Kidney epithelial cell (primary cell): Measurements from ENCODE around the gene YAP1. TPM values are rescaled to one million over a fixed set of nuclear protein-coding genes. Genes with fewer than 3 reads are reported as not detected.

Experiments used
- DNase-seq: peaks from one replicate; pipeline ENCODE4 v3.0.0-alpha.2; 2010; ENCODE audit warnings: low read depth
- H3K27me3 ChIP-seq: 2 replicates; pipeline ENCODE4 v1.6.0; 2011; ENCODE audit warnings: low read length; ENCODE audit not compliant: control insufficient read depth, insufficient read depth
- H3K36me3 ChIP-seq: 2 replicates; pipeline ENCODE4 v1.5.1; 2011; ENCODE audit warnings: low read length; ENCODE audit not compliant: control insufficient read depth, insufficient read depth
- H3K4me3 ChIP-seq: 2 replicates; pipeline ENCODE4 v1.5.1; 2011; ENCODE audit warnings: low read depth, mild to moderate bottlenecking, control low read depth, low read length
- CTCF ChIP-seq: IDR thresholded peaks from 2 replicates; pipeline ENCODE4 v1.5.1; 2011; ENCODE audit warnings: mild to moderate bottlenecking, moderate library complexity, low read length, control low read depth, inconsistent platforms; ENCODE audit not compliant: insufficient read depth, poor library complexity, severe bottlenecking
- total RNA-seq: library from RNA; depleted of rRNA; stranded (reverse); fragments of >200 nt; gene quantifications from 2 replicates; pipeline ENCODE4 v1.2.3, GENCODE V29; 2015

The YAP1 gene
- total RNA-seq, 1 donor from 2014 or later = 94.4 TPM

- no peak for TF ChIP-seq CTCF
- H3K4me3 ChIP-seq = no peak overlapping the region
- H3K36me3 ChIP-seq = no peaks in the 10 kb centered on the region
- no peaks in the 10 kb centered on the region for H3K27me3 ChIP-seq
- no peak for DNase-seq
These were observed 42.8 kb downstream of the YAP1 start for GRCh38 chr11:102153082-102153481.

GRCh38 chr11:102154806-102155205 is 44.6 kb downstream of the YAP1 start:
- no peak overlapping the region for H3K4me3 ChIP-seq
- no peak for TF ChIP-seq CTCF
- no peaks in the 10 kb centered on the region for H3K27me3 ChIP-seq
- DNase-seq = no peak
- no peaks in the 10 kb centered on the region for H3K36me3 ChIP-seq

- no peak overlapping the region for H3K4me3 ChIP-seq
- no peaks in the 10 kb centered on the region for H3K36me3 ChIP-seq
- DNase-seq = no peak
- no peak for TF ChIP-seq CTCF
- H3K27me3 ChIP-seq = no peaks in the 10 kb centered on the region
These were observed 45.4 kb downstream of the YAP1 start for GRCh38 chr11:102155676-102156075.

- Histone ChIP-seq H3K4me3 (no peak overlapping the region), H3K27me3 (no peaks in the 10 kb centered on the region), H3K36me3 (no peaks in the 10 kb centered on the region)
- DNase-seq = no peak
- TF ChIP-seq CTCF = no peak
These were observed 47.0 kb downstream of the YAP1 start for GRCh38 chr11:102157219-102157618.

GRCh38 chr11:102158164-102158735 is 48.0 kb downstream of the YAP1 start:
- H3K36me3 ChIP-seq = no peaks in the 10 kb centered on the region
- TF ChIP-seq CTCF = no peak
- no peaks in the 10 kb centered on the region for H3K27me3 ChIP-seq
- no peak overlapping the region for H3K4me3 ChIP-seq
- no peak for DNase-seq

GRCh38 chr11:102163368-102163767 is 53.1 kb downstream of the YAP1 start:
- Histone ChIP-seq H3K4me3 (no peak overlapping the region), H3K36me3 (peaks cover 3% of the 10 kb centered on the region), H3K27me3 (no peaks in the 10 kb centered on the region)
- no peak for DNase-seq
- no peak for TF ChIP-seq CTCF
